A673 (cell line): ENCODE measurements around the gene CNNM4. TPM values are rescaled to one million over a fixed set of nuclear protein-coding genes. Genes with fewer than 3 reads are reported as not detected.

ENCODE experiments used
- BruUV-seq: library from RNA; stranded (reverse); fragments of 400-500 nt; replicated peaks from 2 replicates; lab custom pipeline; 2021; lab: Mats Ljungman, UMichigan
- CTCF ChIA-PET: fragments of 300-600 bp; sonication (Branson Sonifier 250); formaldehyde crosslinking; loops from one replicate; lab custom pipeline; 2022; ENCODE audit warnings: antibody characterized with exemption; lab: Charles Lee
- POLR2A ChIA-PET: fragments of 300-600 bp; sonication (Branson Sonifier 250); formaldehyde crosslinking; loops from one replicate; lab custom pipeline; 2022; ENCODE audit warnings: antibody characterized with exemption; ENCODE audit not compliant: low non-redundant PET; lab: Charles Lee
- DNase-seq: peaks from one replicate; pipeline ENCODE4 v3.0.0-alpha.2; 2015; ENCODE audit warnings: low spot score
- H3K27ac ChIP-seq: fragments of 200-600 bp; sonication (generic); 2 replicates; pipeline ENCODE4 v1.5.1; 2016; ENCODE audit warnings: mixed run types, low read depth, mild to moderate bottlenecking, mixed read lengths, antibody characterized with exemption, low read length; ENCODE audit not compliant: poor library complexity, severe bottlenecking
- H3K27me3 ChIP-seq: fragments of 200-600 bp; sonication (generic); replicated peaks from 2 replicates; pipeline ENCODE4 v1.6.1; 2017; ENCODE audit warnings: mixed run types, low read depth, mild to moderate bottlenecking, mixed read lengths, antibody characterized with exemption, low read length; ENCODE audit not compliant: insufficient read depth, poor library complexity
- H3K36me3 ChIP-seq: fragments of 200-600 bp; sonication (generic); 2 replicates; pipeline ENCODE4 v1.6.1; 2016; ENCODE audit warnings: mixed run types, mild to moderate bottlenecking, mixed read lengths, antibody characterized with exemption, low read length; ENCODE audit not compliant: insufficient read depth, poor library complexity, severe bottlenecking
- H3K4me1 ChIP-seq: fragments of 200-600 bp; sonication (generic); 2 replicates; pipeline ENCODE4 v1.6.1; 2017; ENCODE audit warnings: mixed run types, mild to moderate bottlenecking, mixed read lengths, antibody characterized with exemption, low read length; ENCODE audit not compliant: insufficient read depth, poor library complexity, severe bottlenecking
- H3K4me3 ChIP-seq: fragments of 200-600 bp; sonication (generic); 2 replicates; pipeline ENCODE4 v1.5.1; 2016; ENCODE audit warnings: low read depth, mixed run types, mild to moderate bottlenecking, mixed read lengths, low read length; ENCODE audit not compliant: poor library complexity, severe bottlenecking
- H3K9me3 ChIP-seq: fragments of 200-600 bp; sonication (generic); 2 replicates; pipeline ENCODE4 v1.6.1; 2016; ENCODE audit warnings: mixed run types, low read depth, mild to moderate bottlenecking, mixed read lengths, antibody characterized with exemption, low read length; ENCODE audit not compliant: poor library complexity, severe bottlenecking
- EZH2 ChIP-seq: fragments of 200-600 bp; sonication (generic); IDR thresholded peaks from 2 replicates; pipeline ENCODE4 v1.6.1; 2017; ENCODE audit warnings: borderline replicate concordance, low read depth, mild to moderate bottlenecking, mixed read lengths, antibody characterized with exemption, low read length; ENCODE audit not compliant: poor library complexity, severe bottlenecking
- intact Hi-C: fragments of 100-400 bp; cut with micrococcal nuclease; formaldehyde crosslinking; loops from one replicate; pipeline ENCODE4 v1.10.0; 2022; ENCODE audit not compliant: unreplicated experiment
- total RNA-seq: library from RNA; stranded (reverse); gene quantifications from 2 replicates; pipeline ENCODE4 v1.2.3, GENCODE V29; 2021
- TF ChIP-seq, protein P1 (sequence below): fragments of 300-800, 200-600 bp; sonication (generic); conservative IDR thresholded peaks from 2 replicates; pipeline ENCODE4 v1.5.1; 2017; ENCODE audit warnings: low read depth, mild to moderate bottlenecking, antibody characterized with exemption, low read length, moderate library complexity, mixed read lengths

The CNNM4 gene
- total RNA-seq, 1 experiment from 2014 or later = 16.3 TPM

DNA sequence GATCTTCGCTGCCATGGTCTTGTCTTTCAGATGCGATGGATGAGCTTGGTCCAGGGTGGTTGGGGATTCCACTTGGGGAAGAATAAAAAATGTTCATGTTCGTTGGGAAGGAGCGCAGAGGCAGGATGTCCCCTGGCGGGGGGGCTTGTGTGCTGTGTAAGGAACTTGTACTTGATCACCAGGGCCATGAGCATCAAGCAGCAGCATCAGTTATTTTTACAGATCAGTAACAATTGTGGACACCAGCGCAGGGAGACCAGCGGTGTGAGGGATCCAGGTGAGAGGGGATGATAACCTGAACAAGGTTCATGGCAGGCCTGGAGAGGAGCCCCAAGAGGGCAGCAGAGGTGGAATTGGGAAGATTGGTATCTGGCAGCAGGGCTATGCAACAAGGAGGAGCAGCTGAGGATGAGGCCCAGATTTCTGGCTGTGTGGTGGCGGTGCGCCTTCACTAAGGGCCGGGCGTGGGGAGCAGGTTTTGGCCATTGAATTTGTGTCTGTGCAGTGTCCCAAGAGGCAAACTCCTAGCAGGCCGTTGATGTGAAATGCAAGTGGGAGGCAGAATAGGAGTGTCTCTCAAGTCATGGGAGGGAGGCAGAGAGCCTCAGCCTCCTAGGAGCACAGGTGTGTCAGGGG, 59.3 kb downstream of the CNNM4 start:
- DNase-seq = no peak
- TF ChIP-seq, protein P1, sequence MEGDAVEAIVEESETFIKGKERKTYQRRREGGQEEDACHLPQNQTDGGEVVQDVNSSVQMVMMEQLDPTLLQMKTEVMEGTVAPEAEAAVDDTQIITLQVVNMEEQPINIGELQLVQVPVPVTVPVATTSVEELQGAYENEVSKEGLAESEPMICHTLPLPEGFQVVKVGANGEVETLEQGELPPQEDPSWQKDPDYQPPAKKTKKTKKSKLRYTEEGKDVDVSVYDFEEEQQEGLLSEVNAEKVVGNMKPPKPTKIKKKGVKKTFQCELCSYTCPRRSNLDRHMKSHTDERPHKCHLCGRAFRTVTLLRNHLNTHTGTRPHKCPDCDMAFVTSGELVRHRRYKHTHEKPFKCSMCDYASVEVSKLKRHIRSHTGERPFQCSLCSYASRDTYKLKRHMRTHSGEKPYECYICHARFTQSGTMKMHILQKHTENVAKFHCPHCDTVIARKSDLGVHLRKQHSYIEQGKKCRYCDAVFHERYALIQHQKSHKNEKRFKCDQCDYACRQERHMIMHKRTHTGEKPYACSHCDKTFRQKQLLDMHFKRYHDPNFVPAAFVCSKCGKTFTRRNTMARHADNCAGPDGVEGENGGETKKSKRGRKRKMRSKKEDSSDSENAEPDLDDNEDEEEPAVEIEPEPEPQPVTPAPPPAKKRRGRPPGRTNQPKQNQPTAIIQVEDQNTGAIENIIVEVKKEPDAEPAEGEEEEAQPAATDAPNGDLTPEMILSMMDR = no peak
- no peak for TF ChIP-seq EZH2
- H3K4me1 ChIP-seq = no peaks in the 10 kb centered on the region
- no TSS peak for BruUV-seq
- H3K27ac ChIP-seq = no peak overlapping the region
- intact Hi-C loops = loop anchor here (5.0 kb wide), 1 partner anchor 142 kb away; no protein-coding TSS in a partner anchor
- H3K9me3 ChIP-seq = no peaks in the 10 kb centered on the region
- CTCF ChIA-PET = no interaction called here
- POLR2A ChIA-PET = no interaction called here
- H3K36me3 ChIP-seq = peaks cover 5% of the 10 kb centered on the region
- H3K27me3 ChIP-seq = no peaks in the 10 kb centered on the region
- H3K4me3 ChIP-seq = no peak overlapping the region

DNA sequence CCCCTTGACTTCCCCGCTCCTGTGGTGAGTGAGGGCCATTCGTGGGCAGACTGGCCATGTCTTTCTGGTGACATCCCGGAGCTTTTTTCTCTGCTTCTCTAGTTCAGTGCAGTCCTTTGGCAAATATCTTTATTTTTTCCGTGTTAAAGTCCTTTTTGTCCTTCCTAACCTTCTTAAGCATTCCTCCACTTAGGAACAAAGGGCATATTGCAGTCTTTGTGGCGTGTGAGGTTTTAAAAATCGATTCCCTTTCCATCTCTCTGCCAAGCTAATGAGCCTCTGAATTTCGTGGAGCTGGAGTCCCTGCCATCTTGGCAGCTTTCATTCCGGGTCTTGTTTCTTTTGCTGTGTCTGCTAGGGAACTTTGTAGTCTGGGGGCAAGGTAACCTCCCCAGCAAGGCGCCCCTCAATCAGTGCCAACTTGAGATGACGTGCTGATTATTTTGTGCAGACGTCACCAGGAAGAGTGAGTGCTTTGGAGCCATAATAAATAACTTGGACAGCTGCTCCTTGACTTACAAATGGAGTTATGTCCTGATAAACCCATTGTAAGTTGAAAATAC, 60.5 kb downstream of the CNNM4 start:
- H3K4me1 ChIP-seq = no peaks in the 10 kb centered on the region
- BruUV-seq = no TSS peak
- no peak for DNase-seq
- no peaks in the 10 kb centered on the region for H3K27me3 ChIP-seq
- no peak for TF ChIP-seq EZH2
- TF ChIP-seq, protein P1 = no peak
- CTCF ChIA-PET = no interaction called here
- intact Hi-C loops = no loop called here
- H3K4me3 ChIP-seq = no peak overlapping the region
- POLR2A ChIA-PET = interaction anchor here (0.6 kb wide), 1 partner anchor 45 kb away, joined by 6 read pairs; no protein-coding TSS in a partner anchor
- H3K27ac ChIP-seq = no peak overlapping the region
- H3K9me3 ChIP-seq = no peaks in the 10 kb centered on the region
- H3K36me3 ChIP-seq = peaks cover 5% of the 10 kb centered on the region

DNA sequence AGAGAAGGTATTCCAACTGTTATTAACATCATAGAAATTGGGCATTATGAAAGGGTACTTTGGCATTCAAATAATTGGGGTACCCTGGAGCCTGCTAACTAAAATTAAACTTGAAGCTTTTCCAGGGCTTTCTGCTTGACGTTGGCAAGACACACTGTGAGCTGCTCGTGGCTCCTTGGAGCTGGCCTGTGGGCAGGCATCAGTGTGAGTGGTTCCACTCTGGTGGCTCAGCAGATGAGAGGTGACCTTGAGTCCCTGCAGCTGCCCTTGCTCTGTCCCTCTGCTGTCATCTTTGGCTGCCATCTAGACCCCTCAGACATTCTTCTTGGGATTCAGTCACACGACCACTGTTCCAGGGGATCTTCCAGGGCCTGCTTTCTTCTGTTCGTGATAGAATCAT, 62.1 kb downstream of the CNNM4 start:
- CTCF ChIA-PET = no interaction called here
- no peaks in the 10 kb centered on the region for H3K9me3 ChIP-seq
- no peak for DNase-seq
- BruUV-seq = no TSS peak
- intact Hi-C loops = no loop called here
- no peaks in the 10 kb centered on the region for H3K4me1 ChIP-seq
- H3K27me3 ChIP-seq = no peaks in the 10 kb centered on the region
- no peak overlapping the region for H3K4me3 ChIP-seq
- no peak for TF ChIP-seq EZH2
- TF ChIP-seq, protein P1 = no peak
- no peak overlapping the region for H3K27ac ChIP-seq
- peaks cover 12% of the 10 kb centered on the region for H3K36me3 ChIP-seq
- POLR2A ChIA-PET = no interaction called here
